A673 (cell line): ENCODE measurements around the gene TERC.

Source experiments
- CTCF ChIP-seq: fragments of 300-800, 200-600 bp; sonication (generic); conservative IDR thresholded peaks from 2 replicates; pipeline ENCODE4 v1.5.1; 2017; ENCODE audit warnings: low read depth, mild to moderate bottlenecking, antibody characterized with exemption, low read length, moderate library complexity, mixed read lengths
- EZH2 ChIP-seq: fragments of 200-600 bp; sonication (generic); IDR thresholded peaks from 2 replicates; pipeline ENCODE4 v1.6.1; 2017; ENCODE audit warnings: borderline replicate concordance, low read depth, mild to moderate bottlenecking, mixed read lengths, antibody characterized with exemption, low read length; ENCODE audit not compliant: poor library complexity, severe bottlenecking

GRCh38 chr3:169755488-169755887, 9.4 kb downstream of the TERC start:
- TF ChIP-seq CTCF = no peak
- TF ChIP-seq EZH2 = no peak
